SK-N-SH treated with all-trans-retinoic acid at 6 μM for 48 hours (cell line): ENCODE data around the gene TWF2.

Experiments used
- ARNTL ChIP-seq: fragments of 450-650 bp; formaldehyde crosslinking; IDR thresholded peaks from 2 replicates; pipeline ENCODE4 v1.5.0; 2020; ENCODE audit warnings: low read depth, mild to moderate bottlenecking, moderate library complexity, borderline replicate concordance
- CREB5 ChIP-seq: fragments of 250-450 bp; sonication (Bioruptor Pico); IDR thresholded peaks from 2 replicates; pipeline ENCODE4 v1.5.1; 2020; ENCODE audit warnings: low read depth, mild to moderate bottlenecking, moderate library complexity
- ESRRG ChIP-seq: fragments of 250-450 bp; sonication (Bioruptor Pico); IDR thresholded peaks from 2 replicates; pipeline ENCODE4 v1.6.1; 2021; ENCODE audit warnings: mild to moderate bottlenecking
- OSR1 ChIP-seq: fragments of 250-450 bp; sonication (Bioruptor Pico); IDR thresholded peaks from 2 replicates; pipeline ENCODE4 v1.8.0; 2022; ENCODE audit warnings: moderate library complexity, mild to moderate bottlenecking, inconsistent platforms
- POU6F1 ChIP-seq: fragments of 250-450 bp; sonication (Bioruptor Pico); IDR thresholded peaks from 2 replicates; pipeline ENCODE4 v1.8.0; 2021; ENCODE audit warnings: low read depth, mild to moderate bottlenecking, moderate library complexity, borderline replicate concordance
- SNAI2 ChIP-seq: fragments of 250-450 bp; sonication (Bioruptor Pico); IDR thresholded peaks from 2 replicates; pipeline ENCODE4 v1.5.0; 2020; ENCODE audit warnings: mild to moderate bottlenecking, moderate library complexity
- ZC3H10 ChIP-seq: fragments of 250-450 bp; sonication (Bioruptor Pico); IDR thresholded peaks from 2 replicates; pipeline ENCODE4 v1.5.1; 2021; ENCODE audit warnings: mild to moderate bottlenecking, moderate library complexity
- ZFP3 ChIP-seq: fragments of 250-450 bp; sonication (Bioruptor Pico); IDR thresholded peaks from 2 replicates; pipeline ENCODE4 v1.5.0; 2020; ENCODE audit warnings: mild to moderate bottlenecking, moderate library complexity
- TF ChIP-seq, protein P1 (sequence below): fragments of 250-450 bp; sonication (Bioruptor Pico); IDR thresholded peaks from 2 replicates; pipeline ENCODE4 v1.5.1; 2021; ENCODE audit warnings: mild to moderate bottlenecking, moderate library complexity

DNA sequence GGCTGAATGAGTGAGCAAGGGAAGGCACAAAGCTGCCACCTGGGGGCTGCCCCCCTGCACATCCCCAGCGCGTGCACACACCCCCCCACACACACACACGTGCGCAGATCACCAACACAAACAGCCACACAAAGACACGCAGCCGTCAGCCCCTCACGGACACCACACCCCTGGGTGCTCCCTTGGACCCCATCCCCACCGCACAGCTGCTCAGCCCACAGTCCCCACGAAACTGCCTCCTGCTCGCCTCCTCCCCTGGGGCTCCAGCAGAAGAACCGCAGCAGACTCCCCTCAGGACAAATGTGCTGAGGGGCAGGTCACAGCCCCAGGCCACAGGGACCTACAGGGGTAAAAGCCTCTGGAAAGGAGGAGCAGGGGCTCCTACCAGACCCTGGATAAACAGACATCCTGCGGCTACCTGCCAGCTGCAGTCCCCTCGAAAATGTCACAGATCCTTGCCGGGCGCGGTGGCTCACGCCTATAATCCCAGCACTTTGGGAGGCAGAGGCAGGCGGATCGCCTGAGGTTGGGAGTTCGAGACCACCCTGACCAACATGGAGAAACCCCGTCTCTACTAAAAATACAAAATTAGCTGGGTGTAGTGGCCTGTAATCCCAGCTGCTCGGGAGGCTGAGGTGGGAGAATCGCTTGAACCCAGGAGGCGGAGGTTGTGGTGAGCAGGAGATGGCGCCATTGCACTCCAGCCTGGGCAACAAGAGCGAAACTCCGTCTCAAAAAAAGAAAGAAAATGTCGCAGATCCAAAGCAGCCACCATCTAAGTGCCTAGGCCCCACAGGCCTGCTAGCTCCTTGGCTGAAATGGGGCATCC, 6.5 kb downstream of the TWF2 start:
- TF ChIP-seq ARNTL (CRISPR knock-in tag), result no peak
- no peak for TF ChIP-seq ZC3H10 (CRISPR knock-in tag)
- TF ChIP-seq OSR1, result no peak
- TF ChIP-seq SNAI2 (CRISPR knock-in tag), result no peak
- no peak for TF ChIP-seq ZFP3 (CRISPR knock-in tag)
- no peak for TF ChIP-seq CREB5 (CRISPR knock-in tag)
- TF ChIP-seq, protein P1, sequence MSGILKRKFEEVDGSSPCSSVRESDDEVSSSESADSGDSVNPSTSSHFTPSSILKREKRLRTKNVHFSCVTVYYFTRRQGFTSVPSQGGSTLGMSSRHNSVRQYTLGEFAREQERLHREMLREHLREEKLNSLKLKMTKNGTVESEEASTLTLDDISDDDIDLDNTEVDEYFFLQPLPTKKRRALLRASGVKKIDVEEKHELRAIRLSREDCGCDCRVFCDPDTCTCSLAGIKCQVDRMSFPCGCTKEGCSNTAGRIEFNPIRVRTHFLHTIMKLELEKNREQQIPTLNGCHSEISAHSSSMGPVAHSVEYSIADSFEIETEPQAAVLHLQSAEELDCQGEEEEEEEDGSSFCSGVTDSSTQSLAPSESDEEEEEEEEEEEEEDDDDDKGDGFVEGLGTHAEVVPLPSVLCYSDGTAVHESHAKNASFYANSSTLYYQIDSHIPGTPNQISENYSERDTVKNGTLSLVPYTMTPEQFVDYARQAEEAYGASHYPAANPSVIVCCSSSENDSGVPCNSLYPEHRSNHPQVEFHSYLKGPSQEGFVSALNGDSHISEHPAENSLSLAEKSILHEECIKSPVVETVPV (CRISPR knock-in tag), result no peak
- no peak for TF ChIP-seq ESRRG (CRISPR knock-in tag)
- no peak for TF ChIP-seq POU6F1 (CRISPR knock-in tag)
